ENCODE data around the gene IL13.

IL13 gene

GRCh38 chr5:132668706-132669454 is 10.9 kb downstream of the IL13 start:
- H3K79me2 ChIP-seq (ENCODE audit: insufficient read depth, low read length), result no peaks in the 10 kb centered on the region
- no peaks in the 10 kb centered on the region for H4K20me1 ChIP-seq (ENCODE audit: insufficient read depth, low read length, poor library complexity, severe bottlenecking)
- H3K27me3 ChIP-seq (ENCODE audit: insufficient read depth, low read length, poor library complexity, severe bottlenecking), result no peaks in the 10 kb centered on the region
- H3K9ac ChIP-seq (ENCODE audit: low read depth, low read length, poor library complexity, severe bottlenecking), result no peak overlapping the region
- H3K4me3 ChIP-seq (ENCODE audit: low read length, poor library complexity, severe bottlenecking), result no peak overlapping the region
- H3K36me3 ChIP-seq (ENCODE audit: insufficient read depth, low read length), result no peaks in the 10 kb centered on the region
- no peaks in the 10 kb centered on the region for H3F3A ChIP-seq (ENCODE audit: low read depth)
- peaks cover 7% of the 10 kb centered on the region for H3K4me1 ChIP-seq (ENCODE audit: insufficient read depth, low read length, poor library complexity, severe bottlenecking)
- no peak overlapping the region for H2AFZ ChIP-seq (ENCODE audit: low read length)
- H3K9me2 ChIP-seq (replicated peaks; ENCODE audit: low read depth, low read length), result no peaks in the 10 kb centered on the region
- no peaks in the 10 kb centered on the region for H3K9me3 ChIP-seq (ENCODE audit: insufficient read depth, low read depth, low read length)
- TF ChIP-seq EZH2phosphoT487 (IDR thresholded peaks at IDR 0.05; ENCODE audit: borderline replicate concordance) (no peak), CTCF (conservative IDR thresholded peaks at IDR 0.05; ENCODE audit: low read length) (no peak)
- no peak overlapping the region for H3K4me2 ChIP-seq (ENCODE audit: low read depth, low read length, poor library complexity, severe bottlenecking)

GRCh38 chr5:132669455-132669820 is 11.5 kb downstream of the IL13 start:
- no peaks in the 10 kb centered on the region for H3K36me3 ChIP-seq (ENCODE audit: insufficient read depth, low read length)
- no peaks in the 10 kb centered on the region for H3K27me3 ChIP-seq (ENCODE audit: insufficient read depth, low read length, poor library complexity, severe bottlenecking)
- H3F3A ChIP-seq (ENCODE audit: low read depth), result no peaks in the 10 kb centered on the region
- H3K4me2 ChIP-seq (ENCODE audit: low read depth, low read length, poor library complexity, severe bottlenecking), result no peak overlapping the region
- H3K9me3 ChIP-seq (ENCODE audit: insufficient read depth, low read depth, low read length), result no peaks in the 10 kb centered on the region
- TF ChIP-seq CTCF (conservative IDR thresholded peaks at IDR 0.05; ENCODE audit: low read length), result no peak
- TF ChIP-seq EZH2phosphoT487 (IDR thresholded peaks at IDR 0.05; ENCODE audit: borderline replicate concordance), result no peak
- no peak overlapping the region for H2AFZ ChIP-seq (ENCODE audit: low read length)
- no peaks in the 10 kb centered on the region for H4K20me1 ChIP-seq (ENCODE audit: insufficient read depth, low read length, poor library complexity, severe bottlenecking)
- peaks cover 7% of the 10 kb centered on the region for H3K4me1 ChIP-seq (ENCODE audit: insufficient read depth, low read length, poor library complexity, severe bottlenecking)
- H3K79me2 ChIP-seq (ENCODE audit: insufficient read depth, low read length), result no peaks in the 10 kb centered on the region
- H3K9ac ChIP-seq (ENCODE audit: low read depth, low read length, poor library complexity, severe bottlenecking), result no peak overlapping the region
- H3K9me2 ChIP-seq (replicated peaks; ENCODE audit: low read depth, low read length), result no peaks in the 10 kb centered on the region
- H3K4me3 ChIP-seq (ENCODE audit: low read length, poor library complexity, severe bottlenecking), result no peak overlapping the region

- no peak overlapping the region for H3K9ac ChIP-seq (ENCODE audit: low read depth, low read length, poor library complexity, severe bottlenecking)
These were observed 12.3 kb downstream of the IL13 start for GRCh38 chr5:132669966-132670882.

More at GRCh38 chr5:132669966-132670882, 12.3 kb downstream of the IL13 start:
- Histone ChIP-seq H3F3A (ENCODE audit: low read depth) (no peaks in the 10 kb centered on the region), H3K4me2 (ENCODE audit: low read depth, low read length, poor library complexity, severe bottlenecking) (no peak overlapping the region), H3K9me3 (ENCODE audit: insufficient read depth, low read depth, low read length) (no peaks in the 10 kb centered on the region), H2AFZ (ENCODE audit: low read length) (no peak overlapping the region), H3K27me3 (ENCODE audit: insufficient read depth, low read length, poor library complexity, severe bottlenecking) (no peaks in the 10 kb centered on the region), H3K9me2 (replicated peaks; ENCODE audit: low read depth, low read length) (no peaks in the 10 kb centered on the region), H3K79me2 (ENCODE audit: insufficient read depth, low read length) (no peaks in the 10 kb centered on the region), H3K4me1 (ENCODE audit: insufficient read depth, low read length, poor library complexity, severe bottlenecking) (peaks cover 7% of the 10 kb centered on the region), H3K4me3 (ENCODE audit: low read length, poor library complexity, severe bottlenecking) (no peak overlapping the region), H3K36me3 (ENCODE audit: insufficient read depth, low read length) (no peaks in the 10 kb centered on the region), H4K20me1 (ENCODE audit: insufficient read depth, low read length, poor library complexity, severe bottlenecking) (no peaks in the 10 kb centered on the region)
- TF ChIP-seq EZH2phosphoT487 (IDR thresholded peaks at IDR 0.05; ENCODE audit: borderline replicate concordance) (no peak), CTCF (conservative IDR thresholded peaks at IDR 0.05; ENCODE audit: low read length) (no peak)

All from Loucy (cell line).